ENCODE results near the gene DPEP2NB. TPM values are rescaled to one million over a fixed set of nuclear protein-coding genes. Genes with fewer than 3 reads are reported as not detected.

DPEP2NB gene
- total RNA-seq, 1 experiment from 2014 or later = not detected

DNA sequence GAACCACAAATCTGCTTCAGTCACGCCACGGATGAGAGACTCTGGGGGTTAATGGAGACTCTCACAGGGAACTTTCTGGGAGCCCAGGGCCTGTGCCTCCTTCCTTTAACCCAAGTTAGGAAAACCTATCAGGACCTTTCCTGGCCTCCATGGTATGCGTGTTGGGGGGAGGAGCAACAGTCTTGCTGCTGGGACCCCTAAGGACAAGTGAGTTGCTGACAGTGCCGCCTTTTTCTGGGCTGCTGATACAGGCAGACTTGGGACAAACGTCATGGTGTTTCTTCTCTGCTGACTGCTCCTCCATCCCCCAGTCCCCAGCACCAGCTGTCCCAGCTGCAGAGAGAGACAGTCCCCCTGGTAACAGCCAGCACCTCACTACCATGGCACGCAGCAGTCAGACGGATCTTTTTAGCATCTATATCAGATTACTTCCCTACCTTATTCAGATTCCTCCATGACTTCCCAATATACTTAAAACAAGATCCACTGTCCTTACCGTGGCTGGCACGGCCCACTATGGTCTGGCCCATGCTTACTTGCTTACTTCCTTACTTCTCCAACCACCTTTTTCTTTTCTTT lies 6.5 kb downstream of the DPEP2NB start:
- no peak for TF ChIP-seq SIN3A (IDR thresholded peaks at IDR 0.05; ENCODE audit: low read depth)

DNA sequence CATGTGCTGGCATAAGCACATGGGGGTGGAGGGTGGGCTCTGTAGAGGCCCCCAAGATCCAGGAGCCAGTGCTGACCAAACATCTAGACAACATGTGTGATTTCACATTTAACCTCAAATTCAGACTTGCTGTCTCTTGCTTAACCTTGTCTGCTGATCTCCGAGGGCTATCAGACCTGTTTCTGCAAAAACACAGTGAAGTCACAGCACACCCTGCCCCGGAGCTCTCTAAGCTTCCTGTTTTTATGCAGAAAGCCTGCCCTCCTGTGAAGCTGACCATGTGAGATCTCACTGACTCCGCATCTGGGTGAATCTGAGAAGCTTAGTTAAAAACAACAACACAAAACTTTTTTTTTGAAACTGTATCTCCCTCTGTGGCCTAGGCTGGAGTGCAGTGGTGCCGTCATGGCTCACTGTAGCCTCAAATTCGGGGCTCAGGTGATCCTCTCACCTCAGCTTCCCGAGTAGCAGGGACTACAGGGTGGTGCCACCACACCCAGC lies 9.9 kb downstream of the DPEP2NB start:
- POLR2A ChIA-PET = no interaction called here
- no peaks in the 10 kb centered on the region for H3K9me3 ChIP-seq (ENCODE audit: control insufficient read depth in 1 of 2, insufficient read depth in 1 of 2, low read depth in 1 of 2, low read length in 2 of 2)
- H3K4me1 ChIP-seq (ENCODE audit: control insufficient read depth in 1 of 2, insufficient read depth in 2 of 2, low read length in 2 of 2) = no peaks in the 10 kb centered on the region
- no peaks in the 10 kb centered on the region for H3K79me2 ChIP-seq (ENCODE audit: insufficient read depth, low read length)
- RAD21 ChIA-PET (ENCODE audit: low non-redundant PET in 1 of 2, low total read pairs in 2 of 2, uncharacterized antibody in 2 of 2, unreplicated experiment in 2 of 2) = no interaction called here
- H3K9ac ChIP-seq (ENCODE audit: low read length) = no peak overlapping the region
- TF ChIP-seq EZH2phosphoT487 (IDR thresholded peaks at IDR 0.05; ENCODE audit: borderline replicate concordance) (no peak), SP1 (IDR thresholded peaks at IDR 0.05; ENCODE audit: low read depth) (no peak), FOSL1 (IDR thresholded peaks at IDR 0.05; ENCODE audit: low read depth) (no peak), YY1 (IDR thresholded peaks at IDR 0.05; ENCODE audit: extremely low read depth, insufficient replicate concordance, low read depth, low read length) (no peak), POLR2A (IDR thresholded peaks at IDR 0.05; ENCODE audit: borderline replicate concordance, extremely low read depth, insufficient read depth, insufficient read length) (no peak), TCF7L2 (IDR thresholded peaks at IDR 0.05; ENCODE audit: borderline replicate concordance, extremely low read depth, insufficient read depth, insufficient read length) (no peak), JUND (IDR thresholded peaks at IDR 0.05) (no peak), ZFX (IDR thresholded peaks at IDR 0.05) (no peak), CEBPB (IDR thresholded peaks at IDR 0.05; ENCODE audit: low read depth) (no peak), RAD21 (IDR thresholded peaks at IDR 0.05; ENCODE audit: low read depth) (no peak), EZH2 (IDR thresholded peaks at IDR 0.05) (no peak), POLR2AphosphoS5 (IDR thresholded peaks at IDR 0.05; ENCODE audit: low read depth, low read length) (no peak), EGR1 (IDR thresholded peaks at IDR 0.05; ENCODE audit: low read depth) (no peak), SIN3A (IDR thresholded peaks at IDR 0.05; ENCODE audit: low read depth) (no peak), SRF (IDR thresholded peaks at IDR 0.05; ENCODE audit: low read depth) (no peak), CBX3 (IDR thresholded peaks at IDR 0.05; ENCODE audit: low read depth) (no peak)
- TF ChIP-seq, protein P1, sequence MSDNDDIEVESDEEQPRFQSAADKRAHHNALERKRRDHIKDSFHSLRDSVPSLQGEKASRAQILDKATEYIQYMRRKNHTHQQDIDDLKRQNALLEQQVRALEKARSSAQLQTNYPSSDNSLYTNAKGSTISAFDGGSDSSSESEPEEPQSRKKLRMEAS (IDR thresholded peaks at IDR 0.05) = no peak
- TF ChIP-seq, protein P2, sequence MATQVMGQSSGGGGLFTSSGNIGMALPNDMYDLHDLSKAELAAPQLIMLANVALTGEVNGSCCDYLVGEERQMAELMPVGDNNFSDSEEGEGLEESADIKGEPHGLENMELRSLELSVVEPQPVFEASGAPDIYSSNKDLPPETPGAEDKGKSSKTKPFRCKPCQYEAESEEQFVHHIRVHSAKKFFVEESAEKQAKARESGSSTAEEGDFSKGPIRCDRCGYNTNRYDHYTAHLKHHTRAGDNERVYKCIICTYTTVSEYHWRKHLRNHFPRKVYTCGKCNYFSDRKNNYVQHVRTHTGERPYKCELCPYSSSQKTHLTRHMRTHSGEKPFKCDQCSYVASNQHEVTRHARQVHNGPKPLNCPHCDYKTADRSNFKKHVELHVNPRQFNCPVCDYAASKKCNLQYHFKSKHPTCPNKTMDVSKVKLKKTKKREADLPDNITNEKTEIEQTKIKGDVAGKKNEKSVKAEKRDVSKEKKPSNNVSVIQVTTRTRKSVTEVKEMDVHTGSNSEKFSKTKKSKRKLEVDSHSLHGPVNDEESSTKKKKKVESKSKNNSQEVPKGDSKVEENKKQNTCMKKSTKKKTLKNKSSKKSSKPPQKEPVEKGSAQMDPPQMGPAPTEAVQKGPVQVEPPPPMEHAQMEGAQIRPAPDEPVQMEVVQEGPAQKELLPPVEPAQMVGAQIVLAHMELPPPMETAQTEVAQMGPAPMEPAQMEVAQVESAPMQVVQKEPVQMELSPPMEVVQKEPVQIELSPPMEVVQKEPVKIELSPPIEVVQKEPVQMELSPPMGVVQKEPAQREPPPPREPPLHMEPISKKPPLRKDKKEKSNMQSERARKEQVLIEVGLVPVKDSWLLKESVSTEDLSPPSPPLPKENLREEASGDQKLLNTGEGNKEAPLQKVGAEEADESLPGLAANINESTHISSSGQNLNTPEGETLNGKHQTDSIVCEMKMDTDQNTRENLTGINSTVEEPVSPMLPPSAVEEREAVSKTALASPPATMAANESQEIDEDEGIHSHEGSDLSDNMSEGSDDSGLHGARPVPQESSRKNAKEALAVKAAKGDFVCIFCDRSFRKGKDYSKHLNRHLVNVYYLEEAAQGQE (IDR thresholded peaks at IDR 0.05; ENCODE audit: low read depth) = no peak
- TF ChIP-seq, protein P3, sequence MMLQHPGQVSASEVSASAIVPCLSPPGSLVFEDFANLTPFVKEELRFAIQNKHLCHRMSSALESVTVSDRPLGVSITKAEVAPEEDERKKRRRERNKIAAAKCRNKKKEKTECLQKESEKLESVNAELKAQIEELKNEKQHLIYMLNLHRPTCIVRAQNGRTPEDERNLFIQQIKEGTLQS (IDR thresholded peaks at IDR 0.05) = no peak
- DNase-seq (ENCODE audit: low read depth, low spot score) (no peak), ATAC-seq (no peak)
- intact Hi-C loops (cut with micrococcal nuclease) = no loop called here
- CTCF ChIA-PET = no interaction called here
- H3K4me2 ChIP-seq (ENCODE audit: low read length) = no peak overlapping the region
- no peaks in the 10 kb centered on the region for H3K9me2 ChIP-seq (ENCODE audit: insufficient read depth)
- no peak overlapping the region for H3K27ac ChIP-seq (ENCODE audit: low read depth, low read length)
- no peaks in the 10 kb centered on the region for H4K20me1 ChIP-seq (ENCODE audit: insufficient read depth)
- no peak overlapping the region for H2AFZ ChIP-seq (ENCODE audit: low read depth, low read length, poor library complexity, severe bottlenecking)
- no TSS peak for BruUV-seq (replicated peaks)
- H3K4me3 ChIP-seq (replicated peaks in 1 of 2; ENCODE audit: low read depth in 1 of 2, low read length in 2 of 2) = no peak overlapping the region
- no peaks in the 10 kb centered on the region for H3K36me3 ChIP-seq (ENCODE audit: control insufficient read depth in 1 of 2, insufficient read depth in 2 of 2, low read length in 2 of 2)
- H3K27me3 ChIP-seq (ENCODE audit: insufficient read depth, low read length) = no peaks in the 10 kb centered on the region

More for the DNA sequence above, 6.5 kb downstream of the DPEP2NB start:
- no peak overlapping the region for H2AFZ ChIP-seq (ENCODE audit: low read depth, low read length, poor library complexity, severe bottlenecking)
- H3K27ac ChIP-seq (ENCODE audit: low read depth, low read length) = no peak overlapping the region
- no peaks in the 10 kb centered on the region for H3K27me3 ChIP-seq (ENCODE audit: insufficient read depth, low read length)
- no peaks in the 10 kb centered on the region for H3K9me3 ChIP-seq (ENCODE audit: control insufficient read depth in 1 of 2, insufficient read depth in 1 of 2, low read depth in 1 of 2, low read length in 2 of 2)
- POLR2A ChIA-PET = no interaction called here
- CTCF ChIA-PET = no interaction called here
- intact Hi-C loops (cut with micrococcal nuclease) = no loop called here
- H3K9ac ChIP-seq (ENCODE audit: low read length) = no peak overlapping the region
- H3K4me2 ChIP-seq (ENCODE audit: low read length) = no peak overlapping the region
- DNase-seq (ENCODE audit: low read depth, low spot score) (no peak), ATAC-seq (no peak)
- no peaks in the 10 kb centered on the region for H3K4me1 ChIP-seq (ENCODE audit: control insufficient read depth in 1 of 2, insufficient read depth in 2 of 2, low read length in 2 of 2)
- H3K79me2 ChIP-seq (ENCODE audit: insufficient read depth, low read length) = no peaks in the 10 kb centered on the region
- RAD21 ChIA-PET (ENCODE audit: low non-redundant PET in 1 of 2, low total read pairs in 2 of 2, uncharacterized antibody in 2 of 2, unreplicated experiment in 2 of 2) = no interaction called here
- H4K20me1 ChIP-seq (ENCODE audit: insufficient read depth) = no peaks in the 10 kb centered on the region
- H3K36me3 ChIP-seq (ENCODE audit: control insufficient read depth in 1 of 2, insufficient read depth in 2 of 2, low read length in 2 of 2) = no peaks in the 10 kb centered on the region
- H3K4me3 ChIP-seq (replicated peaks in 1 of 2; ENCODE audit: low read depth in 1 of 2, low read length in 2 of 2) = no peak overlapping the region
- BruUV-seq (replicated peaks) = no TSS peak
- no peaks in the 10 kb centered on the region for H3K9me2 ChIP-seq (ENCODE audit: insufficient read depth)

All from HCT116 (cell line).